Activated T-helper 1 cell treated with anti-CD3 and anti-CD28 coated beads, Interleukin-2, amount 50 U/mL, for 16 hours (primary cell): ENCODE results near the gene KCNRG.
"Not testable (repeated sequence)": the region's sequence is repeated elsewhere in the genome, so short reads cannot be mapped to it uniquely, and the experiment has no call there.

Experiments
- DNase-seq, 2 donors: peaks; one replicate each; pipeline ENCODE4 v3.0.0-alpha.2; 2020; ENCODE audit warnings: low read depth in 1 of 2, low spot score in 1 of 2

Gene KCNRG, protein sequence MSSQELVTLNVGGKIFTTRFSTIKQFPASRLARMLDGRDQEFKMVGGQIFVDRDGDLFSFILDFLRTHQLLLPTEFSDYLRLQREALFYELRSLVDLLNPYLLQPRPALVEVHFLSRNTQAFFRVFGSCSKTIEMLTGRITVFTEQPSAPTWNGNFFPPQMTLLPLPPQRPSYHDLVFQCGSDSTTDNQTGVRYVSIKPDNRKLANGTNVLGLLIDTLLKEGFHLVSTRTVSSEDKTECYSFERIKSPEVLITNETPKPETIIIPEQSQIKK

DNA sequence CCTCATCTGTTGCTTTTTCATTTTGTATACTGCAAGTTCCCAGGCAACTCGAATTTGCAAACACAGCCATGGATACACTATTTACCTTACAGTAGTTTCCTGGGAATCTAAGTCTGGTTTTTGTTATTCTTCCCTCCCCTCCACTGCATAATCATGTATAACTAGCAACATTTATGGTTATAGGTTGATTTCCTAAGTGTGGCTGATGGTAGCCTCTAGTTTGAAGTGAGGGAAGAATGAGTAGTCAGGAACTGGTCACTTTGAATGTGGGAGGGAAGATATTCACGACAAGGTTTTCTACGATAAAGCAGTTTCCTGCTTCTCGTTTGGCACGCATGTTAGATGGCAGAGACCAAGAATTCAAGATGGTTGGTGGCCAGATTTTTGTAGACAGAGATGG lies at the start of gene KCNRG:
TSS of gene KCNRG (plus strand) at position 187 of the 400 bp plus-strand sequence. CDS start at position 237, 50 bp downstream.
- no peak for DNase-seq

DNA sequence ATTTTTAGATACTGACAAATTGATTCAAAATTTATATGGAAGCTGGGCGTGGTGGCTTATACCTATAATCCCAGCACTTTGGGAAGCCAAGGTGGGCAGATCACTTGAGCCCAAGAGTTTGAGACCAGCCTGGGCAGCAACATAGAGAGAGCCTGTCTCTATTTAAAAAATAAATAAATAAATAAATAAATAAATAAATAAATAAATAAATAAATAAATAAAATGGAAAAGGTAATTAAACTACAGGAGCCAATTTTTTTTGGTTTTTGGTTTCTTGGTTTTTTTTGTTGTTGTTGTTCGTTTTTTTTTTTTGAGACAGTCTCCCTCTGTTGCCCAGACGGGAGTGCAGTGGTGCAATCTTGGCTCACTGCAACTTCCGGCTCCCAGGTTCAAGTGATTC lies 47.8 kb upstream of the KCNRG start:
- no peak for DNase-seq

DNA sequence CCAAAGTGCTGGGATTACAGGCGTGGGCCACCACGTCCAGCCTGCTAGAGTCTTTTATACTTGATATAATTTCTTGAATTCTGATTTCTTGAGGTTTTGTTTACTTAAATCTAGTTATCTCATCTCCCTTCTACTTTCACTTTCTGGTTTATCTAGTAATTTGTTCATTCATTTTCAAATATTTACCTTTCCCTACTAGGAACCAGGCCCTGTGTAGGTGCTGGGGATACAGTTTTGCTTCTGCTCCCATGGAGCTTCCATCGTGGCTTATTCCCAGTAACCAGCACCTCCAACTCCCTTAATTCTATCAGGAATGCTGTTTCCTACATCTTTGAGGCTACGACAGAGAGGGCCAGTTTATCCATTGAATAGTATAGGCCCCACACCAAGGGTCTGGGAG lies 42.5 kb upstream of the KCNRG start:
- no peak for DNase-seq

DNA sequence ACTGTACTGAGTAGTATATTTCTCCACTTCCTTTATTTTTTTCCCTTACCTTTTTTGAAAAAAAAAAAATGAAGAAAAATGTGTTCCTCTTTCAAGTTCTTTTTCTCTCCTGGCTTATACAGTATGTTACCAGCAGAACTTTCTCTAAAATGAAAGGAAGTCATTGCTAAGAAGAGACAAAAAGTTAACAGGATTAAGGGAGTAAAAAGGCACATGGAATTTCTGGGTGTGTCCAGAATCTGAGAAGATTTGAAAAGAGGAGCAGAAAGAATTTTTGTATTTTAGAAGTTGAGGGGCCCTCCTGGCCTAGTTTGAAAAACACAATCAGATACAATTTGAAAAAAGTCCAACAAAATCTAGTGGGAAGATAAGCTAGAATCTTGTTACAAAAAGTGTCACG lies 39.4 kb upstream of the KCNRG start:
- DNase-seq: no peak

DNA sequence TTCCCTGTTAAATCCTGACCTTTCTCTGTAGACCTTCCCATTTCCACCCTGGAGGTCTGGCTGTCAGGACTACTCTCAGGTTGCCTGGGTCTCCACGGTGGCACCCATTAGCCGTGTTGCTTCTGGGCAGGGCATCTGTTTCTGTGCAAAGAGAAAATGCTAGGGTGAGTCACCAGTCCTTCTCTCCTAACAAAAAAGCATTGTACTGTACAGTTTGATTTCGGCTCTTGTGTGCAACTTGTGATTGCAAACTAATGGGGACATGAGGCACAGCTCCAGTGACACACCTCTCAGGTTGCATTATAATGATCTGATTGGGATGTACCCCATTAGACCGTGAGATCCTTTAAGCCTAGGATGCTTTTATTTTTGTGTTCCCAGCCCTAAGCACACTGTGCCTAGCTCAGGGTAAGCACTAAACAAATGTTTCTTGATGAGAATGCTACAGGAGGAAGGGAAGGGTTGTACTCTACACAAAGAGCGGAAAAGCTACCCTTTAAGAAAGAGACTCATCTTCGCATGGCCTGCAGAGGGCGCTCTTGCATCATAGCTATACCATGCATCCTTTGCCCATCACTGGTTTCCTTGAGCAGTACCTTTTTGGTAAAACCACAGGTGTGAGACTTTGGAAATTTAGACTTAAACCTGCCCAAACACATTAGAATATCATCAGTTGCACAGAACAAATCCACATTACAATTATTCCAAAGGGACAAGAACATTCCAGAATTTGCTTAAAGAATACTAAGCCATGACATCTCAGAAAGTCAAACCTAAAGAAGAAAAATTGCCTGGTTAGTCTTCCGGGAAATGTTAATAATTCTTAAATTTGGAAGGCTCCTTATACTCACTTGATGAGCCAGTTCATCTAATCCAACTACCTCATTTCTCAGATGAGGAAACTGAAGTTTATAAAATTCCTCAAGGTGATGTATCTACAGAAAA lies 38.7 kb upstream of the KCNRG start:
- DNase-seq: peak; percentile 60 to 66

DNA sequence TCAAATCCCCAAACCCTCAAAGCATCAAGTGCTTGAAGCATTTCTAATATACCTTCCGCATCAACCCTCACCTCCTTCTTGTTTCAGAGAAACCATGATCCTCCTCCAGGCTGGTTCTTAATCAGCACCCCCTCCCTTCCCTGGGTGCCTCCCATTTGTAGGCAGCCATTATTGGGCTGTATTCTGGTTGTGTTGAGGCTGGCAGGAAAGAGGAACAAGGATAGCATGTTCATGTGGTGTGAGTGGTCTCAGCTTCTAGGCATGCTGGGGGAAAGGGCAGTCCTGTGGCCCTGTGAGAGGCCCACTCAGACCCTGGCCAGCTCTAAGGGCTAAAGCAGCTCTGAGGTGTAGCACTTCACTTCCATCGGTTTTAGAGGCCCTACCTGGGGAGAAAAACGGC lies 37.3 kb upstream of the KCNRG start:
- DNase-seq: no peak

DNA sequence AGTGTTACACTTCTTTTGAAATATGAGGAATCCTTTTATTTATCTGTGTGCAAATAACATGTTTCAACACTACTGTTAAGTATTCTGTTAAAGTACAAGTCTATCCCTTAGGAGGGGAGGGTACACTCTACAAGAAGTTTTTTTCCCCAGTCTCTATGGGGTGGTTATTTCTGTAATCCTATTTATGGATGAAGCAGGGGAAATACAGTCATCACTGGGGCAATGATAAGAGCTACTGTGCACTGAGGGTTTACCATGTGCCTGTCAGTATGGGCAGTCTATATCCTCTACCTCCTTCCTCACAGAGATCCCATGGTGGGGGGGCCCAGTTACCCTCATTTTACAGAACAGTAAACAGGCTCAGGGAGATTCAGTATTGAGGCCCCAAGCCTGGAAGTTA lies 35.0 kb upstream of the KCNRG start:
- no peak for DNase-seq

DNA sequence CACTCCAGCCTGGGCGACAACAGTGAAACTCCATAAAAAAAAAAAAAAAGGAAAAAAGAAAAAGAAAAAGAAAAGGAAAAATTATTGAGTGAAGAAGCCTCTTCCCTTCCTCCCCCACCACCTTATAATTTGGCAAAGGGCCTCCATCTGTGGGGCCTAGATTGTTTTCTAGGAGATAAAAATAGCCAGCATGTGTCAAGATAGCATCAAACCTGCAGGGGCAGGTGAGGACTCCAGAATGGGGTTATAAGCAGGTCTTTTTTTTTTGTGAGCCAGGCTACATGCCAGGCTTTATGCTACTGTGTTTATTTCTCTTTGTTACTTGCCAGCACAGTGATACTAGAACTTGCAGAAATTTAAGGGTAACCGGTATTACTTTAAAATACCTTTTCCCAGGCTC lies 30.1 kb upstream of the KCNRG start:
- no peak for DNase-seq

DNA sequence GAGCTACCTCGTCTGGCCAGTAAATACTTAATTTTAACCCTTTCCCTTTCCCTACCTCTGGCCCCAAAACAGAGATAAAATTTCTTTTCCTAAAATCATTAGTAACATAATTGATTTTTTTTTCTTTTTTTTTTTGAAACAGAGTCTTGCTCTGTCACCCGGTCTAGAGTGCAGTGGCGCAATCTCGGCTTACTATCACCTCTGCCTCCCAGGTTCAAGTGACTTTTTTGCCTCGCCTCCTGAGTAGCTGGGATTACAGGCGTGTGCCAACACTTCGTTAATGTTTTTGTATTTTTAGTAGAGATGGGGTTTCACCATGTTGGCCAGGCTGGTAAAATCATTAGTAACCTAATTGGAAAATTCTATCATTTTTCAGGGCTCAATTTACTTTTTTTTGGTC lies 28.8 kb upstream of the KCNRG start:
- no peak for DNase-seq

DNA sequence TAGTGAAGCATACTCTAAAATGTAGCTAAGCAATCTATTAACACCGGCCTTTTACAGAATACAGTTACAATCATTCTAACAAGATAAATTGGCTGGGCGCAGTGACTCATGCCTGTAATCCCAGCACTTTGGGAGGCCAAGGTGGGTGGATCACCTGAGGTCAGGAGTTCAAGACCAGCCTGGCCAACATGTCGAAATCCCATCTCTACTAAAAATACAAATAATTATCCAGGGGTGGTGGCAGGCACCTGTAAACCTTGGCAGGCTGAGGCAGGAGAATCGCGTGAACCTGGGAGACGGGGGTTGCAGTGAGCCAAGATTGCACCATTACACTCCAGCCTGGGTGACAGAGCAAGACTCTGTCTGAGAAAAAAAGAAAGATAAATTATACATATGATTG lies 24.6 kb upstream of the KCNRG start:
- DNase-seq: not testable (repeated sequence)

DNA sequence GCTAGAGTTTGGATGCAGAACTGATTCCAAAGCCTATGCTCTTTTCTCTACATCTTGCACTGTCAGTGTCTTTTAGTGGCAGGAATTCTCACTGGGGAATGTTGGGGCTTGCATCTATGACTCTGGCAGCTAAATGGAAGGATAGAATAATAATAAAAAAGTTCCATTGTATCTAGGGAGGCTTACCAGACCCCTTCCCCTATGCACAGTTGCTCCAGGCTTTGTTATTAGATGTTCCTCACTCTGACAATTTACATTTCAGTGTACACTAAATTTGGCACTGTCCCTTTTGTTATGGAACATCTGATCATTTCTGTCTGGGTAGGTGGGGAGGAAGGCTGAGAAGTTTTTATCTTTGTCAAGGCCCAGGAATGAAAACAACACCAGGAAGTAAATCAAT lies 22.1 kb upstream of the KCNRG start:
- DNase-seq: no peak

DNA sequence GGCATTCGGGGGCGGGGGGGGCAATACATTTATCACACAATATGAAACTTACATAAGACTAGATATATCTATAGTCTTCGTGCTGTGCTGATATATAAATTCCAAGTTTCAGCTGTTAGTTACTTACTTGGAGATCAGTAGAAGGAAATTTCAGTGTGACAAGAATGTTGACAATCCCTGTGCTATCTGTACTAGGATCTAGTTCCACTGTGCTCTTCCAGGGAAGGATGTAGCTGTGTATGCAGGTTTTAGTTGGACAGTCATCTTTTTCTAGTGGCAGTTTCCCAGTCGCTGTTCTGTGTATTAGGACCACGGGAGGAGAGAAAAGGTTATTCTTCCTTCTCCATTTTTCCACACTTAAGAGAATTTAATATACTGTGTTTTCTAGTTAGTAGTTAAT lies 21.6 kb upstream of the KCNRG start:
- no peak for DNase-seq

DNA sequence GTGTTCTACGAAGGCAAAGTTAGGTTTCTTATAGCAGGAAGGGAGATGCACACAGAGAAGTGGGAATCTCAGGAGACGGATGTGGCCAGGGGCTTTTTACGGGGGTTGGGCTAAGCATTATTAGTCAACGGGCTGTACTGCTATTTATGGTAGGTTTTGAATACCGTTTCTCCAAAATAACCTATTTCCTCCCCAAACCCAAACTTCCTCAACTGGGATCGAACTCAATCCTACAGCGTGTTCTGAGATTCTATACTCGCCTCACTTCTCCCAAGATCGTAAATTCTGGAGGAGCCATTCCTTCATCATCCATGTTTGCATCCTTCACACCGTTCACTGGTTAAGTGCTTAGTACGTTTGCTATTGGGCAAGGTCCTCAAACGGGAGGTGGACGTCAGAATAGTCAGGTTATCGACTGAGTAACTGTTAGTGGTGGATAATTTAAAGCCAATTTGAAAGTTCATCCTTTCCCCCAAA lies 19.6 kb upstream of the KCNRG start:
- no peak for DNase-seq

DNA sequence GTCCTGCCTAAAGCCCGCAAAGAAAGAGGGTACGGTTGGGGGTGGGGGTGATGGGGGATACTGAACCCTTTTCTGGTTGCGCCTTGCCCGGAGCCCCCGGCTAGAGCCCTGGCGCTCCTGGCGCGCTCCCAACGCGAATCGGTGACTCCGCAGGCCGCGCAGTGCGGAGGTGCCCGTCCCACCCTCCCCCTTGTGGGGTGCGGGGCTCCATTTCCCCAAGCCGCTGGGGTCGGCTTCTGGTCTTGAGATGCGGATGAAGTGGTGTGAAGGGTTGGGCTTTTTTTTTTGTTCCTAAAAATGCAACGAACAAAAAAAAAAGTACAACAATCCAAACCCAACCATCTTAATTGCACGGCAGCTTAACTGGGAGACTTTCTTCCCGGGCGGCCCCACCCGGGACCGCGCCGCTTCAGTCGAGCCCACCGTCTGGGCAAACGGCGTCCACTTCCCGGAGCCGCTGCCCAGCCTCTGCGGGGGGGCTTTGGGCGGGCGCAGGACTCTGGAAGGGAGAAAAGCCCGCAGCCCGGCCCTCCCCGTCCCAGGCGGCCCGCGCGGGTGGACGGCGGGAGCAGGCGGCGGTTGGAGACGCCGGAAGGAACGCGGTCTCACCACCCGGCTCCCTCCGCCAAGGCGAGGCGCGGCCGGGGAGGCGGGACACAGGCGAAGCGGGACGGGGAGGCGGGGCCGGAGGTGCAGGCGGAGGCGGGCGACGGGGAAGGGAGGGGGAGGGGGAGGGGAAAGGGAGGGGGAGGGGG lies 18.9 kb upstream of the KCNRG start:
- DNase-seq: peak; percentile 72 to 82

DNA sequence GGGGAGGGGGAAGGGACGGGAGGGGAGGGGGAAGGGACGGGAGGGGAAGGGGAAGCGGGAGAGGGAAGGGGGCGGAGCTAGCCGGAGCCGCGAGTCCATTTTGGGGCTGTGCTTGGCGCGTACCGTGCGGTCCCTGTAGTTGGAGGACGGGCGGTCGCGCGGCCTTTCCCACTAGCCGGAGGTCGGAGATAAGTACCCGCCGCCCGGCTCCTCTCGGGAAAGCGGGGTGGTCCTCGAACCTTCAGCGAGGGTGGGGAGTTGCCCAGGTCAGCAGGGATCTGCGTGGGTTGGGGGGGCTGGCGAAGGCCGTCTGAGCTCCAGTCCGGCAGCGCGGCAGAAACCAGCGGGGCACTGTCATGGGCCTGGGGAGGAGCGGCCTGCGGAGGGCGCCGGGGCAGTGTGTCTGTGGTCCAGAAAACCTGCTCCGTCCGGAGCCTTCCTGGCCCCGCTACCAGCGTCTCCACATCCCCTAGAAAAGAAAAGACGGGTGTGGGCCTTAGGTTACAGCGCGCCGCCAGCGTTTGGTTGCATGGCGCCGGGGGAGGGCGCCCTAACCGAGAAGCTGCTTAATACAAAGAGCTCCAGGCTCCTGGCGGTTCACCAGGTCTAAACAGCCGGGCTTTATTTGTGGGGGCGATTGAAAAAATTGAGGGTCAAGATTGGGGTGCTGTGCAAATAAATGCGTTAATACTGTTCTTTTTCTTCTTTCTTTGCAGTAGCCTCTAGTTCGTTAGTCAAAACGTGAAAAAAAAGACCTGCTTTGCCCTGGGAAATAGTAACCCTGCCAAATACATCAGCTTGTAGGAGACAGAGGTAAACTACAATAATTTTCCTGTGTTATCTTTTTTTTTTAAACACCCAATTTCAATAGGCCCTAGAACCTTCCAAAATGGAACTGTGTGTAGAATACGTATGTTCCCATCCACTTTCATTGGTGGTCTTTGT lies 18.0 kb upstream of the KCNRG start, which contains the start of gene TRIM13:
TSS of gene TRIM13 (plus strand) at position 92 of the 945 bp plus-strand sequence. CDS start 14,899 bp downstream, outside the sequence.
- DNase-seq: peak; percentile 68 to 70

DNA sequence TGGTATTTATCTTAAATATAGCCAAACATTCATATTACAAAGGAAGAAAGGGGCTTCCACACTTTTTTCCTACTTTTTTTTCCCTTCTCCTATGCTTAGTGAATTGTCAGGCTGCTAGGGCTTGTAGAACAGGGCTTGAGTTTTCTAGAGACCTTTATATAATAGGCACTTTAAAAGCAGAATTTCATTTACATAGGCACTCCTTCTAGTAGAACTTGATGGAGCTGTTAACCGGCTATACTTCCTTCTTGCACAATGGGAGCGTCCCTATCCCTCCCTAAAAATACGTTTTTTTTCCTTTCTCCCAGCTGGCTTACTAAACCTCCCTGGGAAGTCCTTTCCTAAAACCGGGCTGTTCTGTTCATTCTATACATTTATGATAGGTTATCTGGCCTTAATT lies 17.3 kb upstream of the KCNRG start:
- DNase-seq: no peak

DNA sequence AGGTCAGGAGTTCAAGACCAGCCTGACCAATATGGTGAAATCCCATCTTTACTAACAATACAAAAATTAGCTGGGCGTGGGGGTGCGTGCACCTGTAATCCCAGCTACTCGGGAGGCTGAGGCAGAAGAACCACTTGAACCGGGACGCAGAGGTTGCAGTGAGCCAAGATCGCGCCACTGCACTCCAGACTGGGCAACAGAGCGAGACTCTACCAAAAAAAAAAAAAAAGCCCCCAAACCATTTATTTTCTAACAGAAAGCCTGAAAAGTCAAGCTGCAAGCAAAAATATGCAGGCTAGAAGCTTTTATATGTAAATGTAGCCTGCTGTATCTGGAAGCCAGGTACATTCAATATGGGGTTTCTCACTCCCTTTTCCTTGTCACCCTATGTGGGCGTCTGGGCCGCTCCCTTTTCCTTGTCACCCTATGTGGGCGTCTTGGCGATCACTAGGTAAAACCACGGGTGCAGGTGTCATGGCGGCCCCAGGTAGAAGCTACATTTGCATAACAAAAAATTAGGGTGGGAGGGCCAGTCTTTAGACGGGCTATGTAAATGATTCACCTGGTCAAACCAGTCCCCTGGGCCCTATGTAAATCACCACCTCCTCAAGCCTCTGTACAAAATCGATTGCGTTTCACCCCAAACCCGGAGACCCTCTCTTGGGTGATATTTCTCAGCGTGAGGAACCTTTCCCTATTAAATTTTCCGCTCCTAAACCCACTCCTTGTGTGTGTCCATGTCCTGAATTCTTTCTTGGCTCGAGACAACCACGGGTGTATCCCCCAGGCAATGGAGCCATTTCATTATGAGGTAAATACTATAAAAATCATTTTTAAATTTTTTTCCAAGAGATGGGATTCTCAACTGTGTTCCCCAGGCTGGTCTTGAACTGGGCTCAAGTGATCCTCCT lies 16.3 kb upstream of the KCNRG start:
- no peak for DNase-seq

DNA sequence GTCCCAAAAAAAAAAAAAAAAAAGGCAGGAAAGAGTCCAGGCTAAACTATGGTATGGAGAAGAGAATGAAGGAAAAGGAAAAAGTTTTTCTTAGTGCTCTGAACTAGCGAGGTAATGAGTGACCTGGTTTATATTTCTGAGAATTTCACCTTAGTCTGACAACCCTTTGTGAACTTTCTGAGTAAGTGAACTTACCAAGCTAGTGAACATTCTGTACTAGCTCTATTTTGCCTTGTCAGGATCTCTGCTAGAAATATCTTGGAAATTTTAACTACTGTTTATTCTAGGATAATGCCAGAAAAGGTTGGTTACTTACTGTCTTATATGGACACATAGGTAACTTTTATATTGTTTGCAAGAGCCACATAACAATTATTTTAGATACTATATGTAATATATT lies 14.0 kb upstream of the KCNRG start:
- DNase-seq: no peak

DNA sequence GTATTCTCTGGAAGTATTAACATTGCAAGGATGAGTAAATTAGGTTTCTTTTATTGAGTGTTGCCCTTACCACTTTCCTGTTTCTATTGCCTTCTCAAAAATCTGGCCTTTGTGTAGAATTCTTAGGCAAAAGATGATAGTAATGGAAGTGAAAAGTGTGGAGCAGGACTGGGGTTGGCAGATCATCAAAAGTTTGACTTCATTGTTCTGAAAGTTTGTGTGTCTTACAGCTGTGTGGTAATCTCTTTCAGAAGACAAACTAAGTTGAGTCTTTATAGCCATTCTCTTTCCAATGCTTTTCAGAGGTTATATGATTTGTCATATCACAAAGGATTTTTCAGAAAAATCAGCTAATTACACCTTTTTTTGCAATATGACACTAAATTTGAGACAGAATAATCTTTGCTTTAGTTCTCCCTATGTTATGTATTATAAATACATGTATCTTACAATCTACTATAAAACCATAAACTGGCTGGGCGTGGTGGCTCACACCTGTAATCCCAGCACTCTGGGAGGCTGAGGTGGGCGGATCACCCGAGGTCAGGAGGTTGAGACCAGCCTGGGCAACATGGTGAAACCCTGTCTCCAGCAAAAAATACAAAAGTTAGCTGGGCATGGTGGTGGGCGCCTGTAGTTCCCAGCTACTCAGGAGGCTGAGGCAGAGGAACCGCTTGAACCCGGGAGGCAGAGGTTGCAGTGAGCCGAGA lies 8.7 kb upstream of the KCNRG start:
- no peak for DNase-seq
